ENCODE measurements around the gene PTPRG.

PTPRG gene

GRCh38 chr3:62228467-62228866, 667.1 kb downstream of the PTPRG start:
- no peaks in the 10 kb centered on the region for H3K9me3 ChIP-seq (ENCODE audit: control insufficient read depth, low read length)
- H3K36me3 ChIP-seq (ENCODE audit: control insufficient read depth, insufficient read depth, low read length), result no peaks in the 10 kb centered on the region
- no peaks in the 10 kb centered on the region for H3K27me3 ChIP-seq (replicated peaks; ENCODE audit: control insufficient read depth, insufficient read depth, low read length, poor library complexity, severe bottlenecking)
- H3K4me3 ChIP-seq (ENCODE audit: insufficient read depth, low read depth, low read length, poor library complexity, severe bottlenecking), result no peak overlapping the region
- no peak for DNase-seq
- no peak overlapping the region for H3K27ac ChIP-seq (ENCODE audit: insufficient read depth, low read length, poor library complexity, severe bottlenecking)
- no peaks in the 10 kb centered on the region for H3K4me1 ChIP-seq (ENCODE audit: control insufficient read depth, insufficient read depth, low read length, poor library complexity, severe bottlenecking)

GRCh38 chr3:62229211-62229610, 667.8 kb downstream of the PTPRG start:
- Histone ChIP-seq H3K36me3 (ENCODE audit: control insufficient read depth, insufficient read depth, low read length) (no peaks in the 10 kb centered on the region), H3K4me3 (ENCODE audit: insufficient read depth, low read depth, low read length, poor library complexity, severe bottlenecking) (no peak overlapping the region), H3K4me1 (ENCODE audit: control insufficient read depth, insufficient read depth, low read length, poor library complexity, severe bottlenecking) (no peaks in the 10 kb centered on the region), H3K27me3 (replicated peaks; ENCODE audit: control insufficient read depth, insufficient read depth, low read length, poor library complexity, severe bottlenecking) (no peaks in the 10 kb centered on the region), H3K9me3 (ENCODE audit: control insufficient read depth, low read length) (no peaks in the 10 kb centered on the region), H3K27ac (ENCODE audit: insufficient read depth, low read length, poor library complexity, severe bottlenecking) (no peak overlapping the region)
- DNase-seq, result no peak

DNA sequence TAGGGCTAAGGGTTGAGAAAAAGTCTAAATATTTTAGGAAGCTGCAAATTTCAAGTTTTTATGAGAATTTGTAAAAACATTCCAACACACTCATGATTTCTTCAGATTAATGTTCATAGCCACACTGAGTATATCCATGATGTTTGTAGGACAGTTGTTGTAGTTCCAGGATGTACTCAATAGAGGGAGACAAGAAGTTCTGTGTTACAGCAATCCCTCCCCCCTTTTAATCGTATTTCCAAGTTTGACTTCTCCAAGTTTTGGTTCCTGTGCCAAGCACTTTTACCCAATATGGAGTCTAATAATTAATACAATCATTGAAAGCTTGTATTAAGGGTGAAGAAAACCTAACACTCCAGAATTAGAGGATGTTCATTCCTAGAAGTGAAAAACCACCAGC, 668.5 kb downstream of the PTPRG start:
- Histone ChIP-seq H3K27me3 (replicated peaks; ENCODE audit: control insufficient read depth, insufficient read depth, low read length, poor library complexity, severe bottlenecking) (no peaks in the 10 kb centered on the region), H3K4me3 (ENCODE audit: insufficient read depth, low read depth, low read length, poor library complexity, severe bottlenecking) (no peak overlapping the region), H3K9me3 (ENCODE audit: control insufficient read depth, low read length) (no peaks in the 10 kb centered on the region), H3K36me3 (ENCODE audit: control insufficient read depth, insufficient read depth, low read length) (no peaks in the 10 kb centered on the region), H3K4me1 (ENCODE audit: control insufficient read depth, insufficient read depth, low read length, poor library complexity, severe bottlenecking) (no peaks in the 10 kb centered on the region), H3K27ac (ENCODE audit: insufficient read depth, low read length, poor library complexity, severe bottlenecking) (no peak overlapping the region)
- no peak for DNase-seq

- Histone ChIP-seq H3K9me3 (ENCODE audit: control insufficient read depth, low read length) (no peaks in the 10 kb centered on the region), H3K27me3 (replicated peaks; ENCODE audit: control insufficient read depth, insufficient read depth, low read length, poor library complexity, severe bottlenecking) (no peaks in the 10 kb centered on the region), H3K4me1 (ENCODE audit: control insufficient read depth, insufficient read depth, low read length, poor library complexity, severe bottlenecking) (no peaks in the 10 kb centered on the region), H3K4me3 (ENCODE audit: insufficient read depth, low read depth, low read length, poor library complexity, severe bottlenecking) (no peak overlapping the region), H3K36me3 (ENCODE audit: control insufficient read depth, insufficient read depth, low read length) (no peaks in the 10 kb centered on the region), H3K27ac (ENCODE audit: insufficient read depth, low read length, poor library complexity, severe bottlenecking) (no peak overlapping the region)
- no peak for DNase-seq
Measured at GRCh38 chr3:62233065-62233464, 671.7 kb downstream of the PTPRG start.

- no peak for DNase-seq
- Histone ChIP-seq H3K27me3 (replicated peaks; ENCODE audit: control insufficient read depth, insufficient read depth, low read length, poor library complexity, severe bottlenecking) (no peaks in the 10 kb centered on the region), H3K27ac (ENCODE audit: insufficient read depth, low read length, poor library complexity, severe bottlenecking) (no peak overlapping the region), H3K4me3 (ENCODE audit: insufficient read depth, low read depth, low read length, poor library complexity, severe bottlenecking) (no peak overlapping the region), H3K4me1 (ENCODE audit: control insufficient read depth, insufficient read depth, low read length, poor library complexity, severe bottlenecking) (no peaks in the 10 kb centered on the region), H3K9me3 (ENCODE audit: control insufficient read depth, low read length) (no peaks in the 10 kb centered on the region), H3K36me3 (ENCODE audit: control insufficient read depth, insufficient read depth, low read length) (no peaks in the 10 kb centered on the region)
Measured at GRCh38 chr3:62236016-62236415, 674.6 kb downstream of the PTPRG start.

DNA sequence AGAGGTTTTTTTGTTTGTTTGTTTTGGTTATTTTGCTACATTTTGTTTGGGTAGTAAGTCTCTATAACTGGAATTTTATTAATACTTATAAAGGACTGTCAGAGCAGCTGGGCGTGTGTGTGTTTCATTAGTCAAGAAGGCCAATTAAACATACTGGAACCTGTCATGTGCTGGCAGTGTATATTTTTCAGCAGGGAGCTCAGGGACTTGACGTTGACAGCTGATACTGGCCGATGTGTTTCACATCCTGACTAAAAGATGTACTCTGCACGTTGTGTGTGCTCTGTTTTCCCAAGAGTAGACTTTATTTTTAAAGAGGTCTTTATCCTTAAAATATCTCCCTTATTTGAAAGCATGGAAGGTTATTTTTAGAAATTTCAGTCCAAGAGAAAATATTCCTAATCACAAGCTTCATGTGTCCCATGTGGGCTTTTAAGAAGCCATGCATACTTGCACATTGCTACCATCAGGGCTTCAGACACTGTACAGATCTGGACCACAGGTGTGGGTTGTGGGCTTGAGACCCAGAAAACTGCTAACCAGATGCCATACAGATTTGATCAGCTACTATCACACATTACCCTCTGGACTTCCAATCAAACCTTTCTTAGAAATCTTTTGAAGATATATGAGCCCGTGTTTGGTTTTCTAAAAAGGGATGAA, 676.0 kb downstream of the PTPRG start:
- DNase-seq, result no peak
- H3K27ac ChIP-seq (ENCODE audit: insufficient read depth, low read length, poor library complexity, severe bottlenecking), result no peak overlapping the region
- no peak overlapping the region for H3K4me3 ChIP-seq (ENCODE audit: insufficient read depth, low read depth, low read length, poor library complexity, severe bottlenecking)
- H3K4me1 ChIP-seq (ENCODE audit: control insufficient read depth, insufficient read depth, low read length, poor library complexity, severe bottlenecking), result no peaks in the 10 kb centered on the region
- no peaks in the 10 kb centered on the region for H3K9me3 ChIP-seq (ENCODE audit: control insufficient read depth, low read length)
- no peaks in the 10 kb centered on the region for H3K27me3 ChIP-seq (replicated peaks; ENCODE audit: control insufficient read depth, insufficient read depth, low read length, poor library complexity, severe bottlenecking)
- no peaks in the 10 kb centered on the region for H3K36me3 ChIP-seq (ENCODE audit: control insufficient read depth, insufficient read depth, low read length)

- DNase-seq, result no peak
- Histone ChIP-seq H3K4me3 (ENCODE audit: insufficient read depth, low read depth, low read length, poor library complexity, severe bottlenecking) (no peak overlapping the region), H3K36me3 (ENCODE audit: control insufficient read depth, insufficient read depth, low read length) (no peaks in the 10 kb centered on the region)
Measured at GRCh38 chr3:62238003-62238402, 676.6 kb downstream of the PTPRG start.

DNA sequence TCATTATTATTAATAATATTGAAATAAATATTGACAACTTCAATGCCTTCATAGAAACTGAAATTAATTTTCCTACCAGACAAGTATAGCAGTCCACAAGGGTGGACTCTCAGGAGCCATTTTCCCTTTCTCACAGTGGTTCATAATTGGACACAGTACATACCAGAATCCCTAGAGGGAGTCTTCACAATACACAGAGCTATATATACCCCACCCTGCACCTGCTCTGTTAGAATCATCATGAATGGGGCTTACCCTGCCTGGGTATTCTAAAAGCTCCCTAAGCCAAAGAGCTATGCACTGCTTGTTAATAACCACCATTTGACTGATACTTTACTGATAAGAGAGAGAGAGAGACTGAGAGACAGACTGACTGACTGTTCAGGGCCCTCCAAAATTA, 677.1 kb downstream of the PTPRG start:
- Histone ChIP-seq H3K4me3 (ENCODE audit: insufficient read depth, low read depth, low read length, poor library complexity, severe bottlenecking) (no peak overlapping the region), H3K4me1 (ENCODE audit: control insufficient read depth, insufficient read depth, low read length, poor library complexity, severe bottlenecking) (no peaks in the 10 kb centered on the region), H3K9me3 (ENCODE audit: control insufficient read depth, low read length) (no peaks in the 10 kb centered on the region), H3K27me3 (replicated peaks; ENCODE audit: control insufficient read depth, insufficient read depth, low read length, poor library complexity, severe bottlenecking) (no peaks in the 10 kb centered on the region), H3K27ac (ENCODE audit: insufficient read depth, low read length, poor library complexity, severe bottlenecking) (no peak overlapping the region), H3K36me3 (ENCODE audit: control insufficient read depth, insufficient read depth, low read length) (no peaks in the 10 kb centered on the region)
- DNase-seq, result no peak

More at GRCh38 chr3:62238003-62238402, 676.6 kb downstream of the PTPRG start:
- Histone ChIP-seq H3K27me3 (replicated peaks; ENCODE audit: control insufficient read depth, insufficient read depth, low read length, poor library complexity, severe bottlenecking) (no peaks in the 10 kb centered on the region), H3K4me1 (ENCODE audit: control insufficient read depth, insufficient read depth, low read length, poor library complexity, severe bottlenecking) (no peaks in the 10 kb centered on the region), H3K9me3 (ENCODE audit: control insufficient read depth, low read length) (no peaks in the 10 kb centered on the region), H3K27ac (ENCODE audit: insufficient read depth, low read length, poor library complexity, severe bottlenecking) (no peak overlapping the region)

DNA sequence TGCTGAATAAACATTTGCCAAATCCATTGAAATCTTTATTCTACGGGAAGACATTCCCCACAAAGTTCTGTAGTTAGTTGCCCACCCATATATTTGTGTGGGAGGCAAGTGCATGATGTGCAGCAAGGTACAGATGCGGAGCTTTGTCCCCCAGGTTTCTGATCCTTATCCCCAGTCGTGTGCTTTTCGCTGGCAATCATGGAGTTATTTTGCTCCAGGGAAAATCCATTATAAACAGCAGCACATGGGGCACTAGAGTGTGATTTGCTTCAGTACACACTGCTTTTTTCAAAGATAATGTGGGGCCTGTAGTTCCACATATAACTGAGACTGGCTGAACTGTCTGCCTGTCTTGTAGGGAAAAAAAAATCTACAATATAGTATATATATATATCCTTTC, 679.9 kb downstream of the PTPRG start:
- H3K27ac ChIP-seq (ENCODE audit: insufficient read depth, low read length, poor library complexity, severe bottlenecking), result no peak overlapping the region
- H3K27me3 ChIP-seq (replicated peaks; ENCODE audit: control insufficient read depth, insufficient read depth, low read length, poor library complexity, severe bottlenecking), result no peaks in the 10 kb centered on the region
- H3K4me1 ChIP-seq (ENCODE audit: control insufficient read depth, insufficient read depth, low read length, poor library complexity, severe bottlenecking), result no peaks in the 10 kb centered on the region
- H3K9me3 ChIP-seq (ENCODE audit: control insufficient read depth, low read length), result no peaks in the 10 kb centered on the region
- H3K4me3 ChIP-seq (ENCODE audit: insufficient read depth, low read depth, low read length, poor library complexity, severe bottlenecking), result no peak overlapping the region
- H3K36me3 ChIP-seq (ENCODE audit: control insufficient read depth, insufficient read depth, low read length), result no peaks in the 10 kb centered on the region
- no peak for DNase-seq

GRCh38 chr3:62242831-62243509, 681.6 kb downstream of the PTPRG start:
- Histone ChIP-seq H3K9me3 (ENCODE audit: control insufficient read depth, low read length) (no peaks in the 10 kb centered on the region), H3K4me3 (ENCODE audit: insufficient read depth, low read depth, low read length, poor library complexity, severe bottlenecking) (no peak overlapping the region), H3K27ac (ENCODE audit: insufficient read depth, low read length, poor library complexity, severe bottlenecking) (no peak overlapping the region)

More at GRCh38 chr3:62242831-62243509, 681.6 kb downstream of the PTPRG start:
- no peaks in the 10 kb centered on the region for H3K27me3 ChIP-seq (replicated peaks; ENCODE audit: control insufficient read depth, insufficient read depth, low read length, poor library complexity, severe bottlenecking)
- DNase-seq, result no peak
- no peaks in the 10 kb centered on the region for H3K36me3 ChIP-seq (ENCODE audit: control insufficient read depth, insufficient read depth, low read length)
- no peaks in the 10 kb centered on the region for H3K4me1 ChIP-seq (ENCODE audit: control insufficient read depth, insufficient read depth, low read length, poor library complexity, severe bottlenecking)
